ENCODE data around the gene ARHGAP15.

DNA sequence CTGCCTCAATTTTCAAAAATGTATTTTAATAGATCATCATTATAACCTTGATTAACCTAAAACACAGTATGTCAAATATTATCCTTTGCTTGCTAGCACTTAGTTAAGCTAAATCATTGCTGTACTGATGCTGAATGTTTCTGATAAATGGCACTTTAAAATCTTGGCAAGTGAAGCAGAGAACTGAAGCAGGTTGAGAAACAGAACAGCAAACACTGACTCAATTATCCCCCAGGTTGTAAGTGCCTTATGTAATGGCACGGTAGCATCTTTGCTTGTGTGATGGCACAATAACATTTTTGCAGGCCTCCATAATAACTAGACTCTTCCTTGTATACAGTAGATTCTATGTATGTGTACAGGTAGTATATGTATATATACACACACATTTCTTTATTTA lies 33.8 kb downstream of the ARHGAP15 start:
- TF ChIP-seq, protein P1, sequence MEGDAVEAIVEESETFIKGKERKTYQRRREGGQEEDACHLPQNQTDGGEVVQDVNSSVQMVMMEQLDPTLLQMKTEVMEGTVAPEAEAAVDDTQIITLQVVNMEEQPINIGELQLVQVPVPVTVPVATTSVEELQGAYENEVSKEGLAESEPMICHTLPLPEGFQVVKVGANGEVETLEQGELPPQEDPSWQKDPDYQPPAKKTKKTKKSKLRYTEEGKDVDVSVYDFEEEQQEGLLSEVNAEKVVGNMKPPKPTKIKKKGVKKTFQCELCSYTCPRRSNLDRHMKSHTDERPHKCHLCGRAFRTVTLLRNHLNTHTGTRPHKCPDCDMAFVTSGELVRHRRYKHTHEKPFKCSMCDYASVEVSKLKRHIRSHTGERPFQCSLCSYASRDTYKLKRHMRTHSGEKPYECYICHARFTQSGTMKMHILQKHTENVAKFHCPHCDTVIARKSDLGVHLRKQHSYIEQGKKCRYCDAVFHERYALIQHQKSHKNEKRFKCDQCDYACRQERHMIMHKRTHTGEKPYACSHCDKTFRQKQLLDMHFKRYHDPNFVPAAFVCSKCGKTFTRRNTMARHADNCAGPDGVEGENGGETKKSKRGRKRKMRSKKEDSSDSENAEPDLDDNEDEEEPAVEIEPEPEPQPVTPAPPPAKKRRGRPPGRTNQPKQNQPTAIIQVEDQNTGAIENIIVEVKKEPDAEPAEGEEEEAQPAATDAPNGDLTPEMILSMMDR (IDR thresholded peaks at IDR 0.05; ENCODE audit: low read depth, low read length, missing input control): no peak
- TF ChIP-seq, protein P2, sequence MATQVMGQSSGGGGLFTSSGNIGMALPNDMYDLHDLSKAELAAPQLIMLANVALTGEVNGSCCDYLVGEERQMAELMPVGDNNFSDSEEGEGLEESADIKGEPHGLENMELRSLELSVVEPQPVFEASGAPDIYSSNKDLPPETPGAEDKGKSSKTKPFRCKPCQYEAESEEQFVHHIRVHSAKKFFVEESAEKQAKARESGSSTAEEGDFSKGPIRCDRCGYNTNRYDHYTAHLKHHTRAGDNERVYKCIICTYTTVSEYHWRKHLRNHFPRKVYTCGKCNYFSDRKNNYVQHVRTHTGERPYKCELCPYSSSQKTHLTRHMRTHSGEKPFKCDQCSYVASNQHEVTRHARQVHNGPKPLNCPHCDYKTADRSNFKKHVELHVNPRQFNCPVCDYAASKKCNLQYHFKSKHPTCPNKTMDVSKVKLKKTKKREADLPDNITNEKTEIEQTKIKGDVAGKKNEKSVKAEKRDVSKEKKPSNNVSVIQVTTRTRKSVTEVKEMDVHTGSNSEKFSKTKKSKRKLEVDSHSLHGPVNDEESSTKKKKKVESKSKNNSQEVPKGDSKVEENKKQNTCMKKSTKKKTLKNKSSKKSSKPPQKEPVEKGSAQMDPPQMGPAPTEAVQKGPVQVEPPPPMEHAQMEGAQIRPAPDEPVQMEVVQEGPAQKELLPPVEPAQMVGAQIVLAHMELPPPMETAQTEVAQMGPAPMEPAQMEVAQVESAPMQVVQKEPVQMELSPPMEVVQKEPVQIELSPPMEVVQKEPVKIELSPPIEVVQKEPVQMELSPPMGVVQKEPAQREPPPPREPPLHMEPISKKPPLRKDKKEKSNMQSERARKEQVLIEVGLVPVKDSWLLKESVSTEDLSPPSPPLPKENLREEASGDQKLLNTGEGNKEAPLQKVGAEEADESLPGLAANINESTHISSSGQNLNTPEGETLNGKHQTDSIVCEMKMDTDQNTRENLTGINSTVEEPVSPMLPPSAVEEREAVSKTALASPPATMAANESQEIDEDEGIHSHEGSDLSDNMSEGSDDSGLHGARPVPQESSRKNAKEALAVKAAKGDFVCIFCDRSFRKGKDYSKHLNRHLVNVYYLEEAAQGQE (IDR thresholded peaks at IDR 0.05): no peak
- no peak for TF ChIP-seq SP1 (IDR thresholded peaks at IDR 0.05)
- TF ChIP-seq RAD21 (IDR thresholded peaks at IDR 0.05): no peak
- TF ChIP-seq, protein P3, sequence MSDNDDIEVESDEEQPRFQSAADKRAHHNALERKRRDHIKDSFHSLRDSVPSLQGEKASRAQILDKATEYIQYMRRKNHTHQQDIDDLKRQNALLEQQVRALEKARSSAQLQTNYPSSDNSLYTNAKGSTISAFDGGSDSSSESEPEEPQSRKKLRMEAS (IDR thresholded peaks at IDR 0.05): no peak
- no peak for TF ChIP-seq JUND (IDR thresholded peaks at IDR 0.05)
- no peak for TF ChIP-seq HNF4A (conservative IDR thresholded peaks at IDR 0.05)
- no peak for TF ChIP-seq FOXA1 (IDR thresholded peaks at IDR 0.05)
- TF ChIP-seq HNF4G (IDR thresholded peaks at IDR 0.05): no peak
- TF ChIP-seq RXRA (IDR thresholded peaks at IDR 0.05): no peak

Data from liver (tissue), 3 donors.